Uterus (tissue), 2 donors: ENCODE results near the gene NRG3.

ENCODE experiments used
- CTCF ChIP-seq, 4 experiments: fragments of 200-600 bp in 2 of 4; fragments of 450-650 bp in 2 of 4; sonication (generic) in 2 of 4; IDR thresholded peaks; one replicate each; pipeline ENCODE4 v1.5.1; 2016 to 2019; ENCODE audit warnings: antibody characterized with exemption in 4 of 4, mild to moderate bottlenecking in 2 of 4, moderate library complexity in 1 of 4
- POLR2A ChIP-seq, 2 donors: fragments of 450-650 bp; IDR thresholded peaks; one replicate each; pipeline ENCODE4 v1.6.1; 2016; ENCODE audit warnings: antibody characterized with exemption in 2 of 2, mild to moderate bottlenecking in 1 of 2, moderate library complexity in 1 of 2

- TF ChIP-seq CTCF (IDR thresholded peaks at IDR 0.05) = no peak
- TF ChIP-seq POLR2A (IDR thresholded peaks at IDR 0.05) = no peak
Measured at GRCh38 chr10:82938331-82938730, 1063.3 kb downstream of the NRG3 start.
